Fibroblast of villous mesenchyme (primary cell): ENCODE results near the gene PCGF2. TPM values are rescaled to one million over a fixed set of nuclear protein-coding genes. Genes with fewer than 3 reads are reported as not detected.
"Not testable (repeated sequence)": the region's sequence is repeated elsewhere in the genome, so short reads cannot be mapped to it uniquely, and the experiment has no call there.

Experiments used
- DNase-seq: peaks from one replicate; pipeline ENCODE4 v3.0.0-alpha.2; 2010; ENCODE audit warnings: low read depth
- H3K4me3 ChIP-seq: 2 replicates; pipeline ENCODE4 v1.5.1; 2011; ENCODE audit warnings: low read depth, mild to moderate bottlenecking, low read length
- CTCF ChIP-seq: IDR thresholded peaks from 2 replicates; pipeline ENCODE4 v1.5.1; 2012; ENCODE audit warnings: low read depth, mild to moderate bottlenecking, low read length; ENCODE audit not compliant: insufficient read depth
- total RNA-seq: library from RNA; depleted of rRNA; stranded (reverse); fragments of >200 nt; gene quantifications from 2 replicates; pipeline ENCODE4 v1.2.3, GENCODE V29; 2012

Gene PCGF2
- total RNA-seq = 4.2 and 7.8 TPM in 2 replicates

GRCh38 chr17:38748149-38748891 lies at the start of gene PCGF2:
TSS of gene PCGF2 (minus strand) at chr17:38748336. CDS start at chr17:38740402, 7,934 bp downstream.
- TF ChIP-seq CTCF = no peak
- peak within 1 kb of the TSS; percentile 81 for H3K4me3 ChIP-seq
- DNase-seq = peak; percentile 89

- H3K4me3 ChIP-seq = peak overlapping the region; percentile 79
- DNase-seq = peak; percentile 7
- TF ChIP-seq CTCF = no peak
Observed at GRCh38 chr17:38797828-38798227, 49.7 kb upstream of the PCGF2 start.

- H3K4me3 ChIP-seq = peak overlapping the region; percentile 79
- no peak for TF ChIP-seq CTCF
- DNase-seq = peak; percentile 72
Observed at GRCh38 chr17:38797158-38797490, 49.0 kb upstream of the PCGF2 start.

- DNase-seq = no peak
- TF ChIP-seq CTCF = no peak
- H3K4me3 ChIP-seq = peak overlapping the region; percentile 79
Observed at GRCh38 chr17:38796451-38797157, 48.5 kb upstream of the PCGF2 start.

- no peak for DNase-seq
- H3K4me3 ChIP-seq = no peak overlapping the region
- TF ChIP-seq CTCF = no peak
Observed at GRCh38 chr17:38794221-38794620, 46.1 kb upstream of the PCGF2 start.

GRCh38 chr17:38791162-38791561 lies 43.0 kb upstream of the PCGF2 start:
- TF ChIP-seq CTCF = no peak
- DNase-seq = no peak
- no peak overlapping the region for H3K4me3 ChIP-seq

- H3K4me3 ChIP-seq, DNase-seq: not testable (repeated sequence)
Observed at GRCh38 chr17:38790148-38790707, 42.1 kb upstream of the PCGF2 start.
